ENCODE measurements around the gene TEDC1. TPM values are rescaled to one million over a fixed set of nuclear protein-coding genes. Genes with fewer than 3 reads are reported as not detected.

The TEDC1 gene
- total RNA-seq, 3 donors from 2014 or later = 53.7 to 58.7 (median 57.8) TPM

- Mint-ChIP-seq H3K9me3 (no peaks in the 10 kb centered on the region), H3K27me3 (ENCODE audit: low read depth) (no peaks in the 10 kb centered on the region), H3K4me1 (ENCODE audit: low read depth) (no peaks in the 10 kb centered on the region), H3K4me3 (no peak overlapping the region), H3K36me3 (ENCODE audit: insufficient read depth) (peaks cover 16% of the 10 kb centered on the region)
- DNase-seq = no peak
- no peak for ATAC-seq
Observed at GRCh38 chr14:105452963-105453362, 38.1 kb upstream of the TEDC1 start.

GRCh38 chr14:105453847-105454246 lies 37.2 kb upstream of the TEDC1 start:
- Mint-ChIP-seq H3K4me3 (no peak overlapping the region), H3K9me3 (no peaks in the 10 kb centered on the region), H3K4me1 (ENCODE audit: low read depth) (no peaks in the 10 kb centered on the region), H3K36me3 (ENCODE audit: insufficient read depth) (peaks cover 16% of the 10 kb centered on the region), H3K27me3 (ENCODE audit: low read depth) (no peaks in the 10 kb centered on the region)
- DNase-seq (no peak), ATAC-seq (no peak)

GRCh38 chr14:105455086-105455640 lies 35.9 kb upstream of the TEDC1 start:
- Mint-ChIP-seq H3K4me3 (no peak overlapping the region), H3K27me3 (ENCODE audit: low read depth) (no peaks in the 10 kb centered on the region), H3K36me3 (ENCODE audit: insufficient read depth) (peaks cover 16% of the 10 kb centered on the region), H3K9me3 (no peaks in the 10 kb centered on the region), H3K4me1 (ENCODE audit: low read depth) (no peaks in the 10 kb centered on the region)
- DNase-seq (no peak), ATAC-seq (no peak)

GRCh38 chr14:105455766-105456660 lies 35.0 kb upstream of the TEDC1 start:
- Mint-ChIP-seq H3K27me3 (ENCODE audit: low read depth) (no peaks in the 10 kb centered on the region), H3K36me3 (ENCODE audit: insufficient read depth) (peaks cover 16% of the 10 kb centered on the region), H3K4me3 (no peak overlapping the region), H3K9me3 (no peaks in the 10 kb centered on the region), H3K4me1 (ENCODE audit: low read depth) (no peaks in the 10 kb centered on the region)
- DNase-seq (no peak), ATAC-seq (no peak)

GRCh38 chr14:105456736-105457617 lies 34.1 kb upstream of the TEDC1 start:
- Mint-ChIP-seq H3K9me3 (no peaks in the 10 kb centered on the region), H3K4me3 (no peak overlapping the region), H3K4me1 (ENCODE audit: low read depth) (no peaks in the 10 kb centered on the region), H3K27me3 (ENCODE audit: low read depth) (no peaks in the 10 kb centered on the region), H3K36me3 (ENCODE audit: insufficient read depth) (peaks cover 15% of the 10 kb centered on the region)
- no peak for DNase-seq
- ATAC-seq = no peak

- Mint-ChIP-seq H3K27me3 (ENCODE audit: low read depth) (no peaks in the 10 kb centered on the region), H3K4me1 (ENCODE audit: low read depth) (no peaks in the 10 kb centered on the region), H3K36me3 (ENCODE audit: insufficient read depth) (peaks cover 9% of the 10 kb centered on the region), H3K4me3 (no peak overlapping the region), H3K9me3 (no peaks in the 10 kb centered on the region)
- DNase-seq = no peak
- ATAC-seq = no peak
Observed at GRCh38 chr14:105458010-105458409, 33.0 kb upstream of the TEDC1 start.

- no peak overlapping the region for H3K4me3 Mint-ChIP-seq
- no peaks in the 10 kb centered on the region for H3K4me1 Mint-ChIP-seq (ENCODE audit: low read depth)
- peaks cover 6% of the 10 kb centered on the region for H3K36me3 Mint-ChIP-seq (ENCODE audit: insufficient read depth)
- no peaks in the 10 kb centered on the region for H3K27me3 Mint-ChIP-seq (ENCODE audit: low read depth)
- no peaks in the 10 kb centered on the region for H3K9me3 Mint-ChIP-seq
- no peak for ATAC-seq
- no peak for DNase-seq
Observed at GRCh38 chr14:105458571-105458970, 32.5 kb upstream of the TEDC1 start.

- H3K27me3 Mint-ChIP-seq (ENCODE audit: low read depth) = no peaks in the 10 kb centered on the region
- ATAC-seq (no peak), DNase-seq (no peak)
- peaks cover 6% of the 10 kb centered on the region for H3K36me3 Mint-ChIP-seq (ENCODE audit: insufficient read depth)
- H3K9me3 Mint-ChIP-seq = no peaks in the 10 kb centered on the region
- H3K4me1 Mint-ChIP-seq (ENCODE audit: low read depth) = no peaks in the 10 kb centered on the region
- H3K4me3 Mint-ChIP-seq = no peak overlapping the region
Observed at GRCh38 chr14:105460116-105460515, 30.9 kb upstream of the TEDC1 start.

GRCh38 chr14:105460616-105461015 lies 30.4 kb upstream of the TEDC1 start:
- ATAC-seq (no peak), DNase-seq (no peak)
- Mint-ChIP-seq H3K4me3 (no peak overlapping the region), H3K36me3 (ENCODE audit: insufficient read depth) (peaks cover 2% of the 10 kb centered on the region), H3K4me1 (ENCODE audit: low read depth) (no peaks in the 10 kb centered on the region), H3K27me3 (ENCODE audit: low read depth) (no peaks in the 10 kb centered on the region), H3K9me3 (no peaks in the 10 kb centered on the region)

- H3K36me3 Mint-ChIP-seq (ENCODE audit: insufficient read depth) = no peaks in the 10 kb centered on the region
- no peak for DNase-seq
Observed at GRCh38 chr14:105461903-105462302, 29.1 kb upstream of the TEDC1 start.

GRCh38 chr14:105464501-105464900 lies 26.5 kb upstream of the TEDC1 start:
- no peaks in the 10 kb centered on the region for H3K36me3 Mint-ChIP-seq (ENCODE audit: insufficient read depth)
- no peak for DNase-seq
- no peaks in the 10 kb centered on the region for H3K27me3 Mint-ChIP-seq (ENCODE audit: low read depth)

More at GRCh38 chr14:105461903-105462302, 29.1 kb upstream of the TEDC1 start:
- H3K4me1 Mint-ChIP-seq (ENCODE audit: low read depth) = no peaks in the 10 kb centered on the region
- no peak overlapping the region for H3K4me3 Mint-ChIP-seq
- no peaks in the 10 kb centered on the region for H3K27me3 Mint-ChIP-seq (ENCODE audit: low read depth)
- ATAC-seq = no peak
- H3K9me3 Mint-ChIP-seq = no peaks in the 10 kb centered on the region

GRCh38 chr14:105465209-105466031 lies 25.6 kb upstream of the TEDC1 start:
- H3K36me3 Mint-ChIP-seq (ENCODE audit: insufficient read depth) = no peaks in the 10 kb centered on the region
- ATAC-seq (no peak), DNase-seq (no peak)
- no peaks in the 10 kb centered on the region for H3K4me1 Mint-ChIP-seq (ENCODE audit: low read depth)
- H3K4me3 Mint-ChIP-seq = no peak overlapping the region
- H3K27me3 Mint-ChIP-seq (ENCODE audit: low read depth) = no peaks in the 10 kb centered on the region
- H3K9me3 Mint-ChIP-seq = no peaks in the 10 kb centered on the region

More at GRCh38 chr14:105464501-105464900, 26.5 kb upstream of the TEDC1 start:
- Mint-ChIP-seq H3K4me1 (ENCODE audit: low read depth) (no peaks in the 10 kb centered on the region), H3K9me3 (no peaks in the 10 kb centered on the region), H3K4me3 (no peak overlapping the region)
- ATAC-seq = no peak

- Mint-ChIP-seq H3K4me1 (ENCODE audit: low read depth) (no peaks in the 10 kb centered on the region), H3K9me3 (no peaks in the 10 kb centered on the region), H3K36me3 (ENCODE audit: insufficient read depth) (no peaks in the 10 kb centered on the region), H3K4me3 (no peak overlapping the region), H3K27me3 (ENCODE audit: low read depth) (no peaks in the 10 kb centered on the region)
- no peak for DNase-seq
- no peak for ATAC-seq
Observed at GRCh38 chr14:105466531-105467248, 24.4 kb upstream of the TEDC1 start.
